Neural crest cell (in vitro differentiated cells): Measurements from ENCODE around the gene MRPL11. TPM values are rescaled to one million over a fixed set of nuclear protein-coding genes. Genes with fewer than 3 reads are reported as not detected.
A peak's percentile ranks its signal among the peaks of the same experiment; 100 is the strongest.

Experiments
- DNase-seq: peaks from one replicate; pipeline ENCODE4 v3.0.0; 2021; ENCODE audit warnings: low read depth, mixed read lengths, low spot score
- H3K27ac Mint-ChIP-seq: one replicate; pipeline ENCODE4 v1.8.0; 2021; ENCODE audit warnings: mild to moderate bottlenecking, mixed read lengths; ENCODE audit not compliant: unreplicated experiment
- H3K27me3 Mint-ChIP-seq: 2 replicates; pipeline ENCODE4 v1.8.0; 2021; ENCODE audit warnings: low read depth, mild to moderate bottlenecking, mixed read lengths
- H3K36me3 Mint-ChIP-seq: 2 replicates; pipeline ENCODE4 v1.8.0; 2021; ENCODE audit warnings: low read depth, mild to moderate bottlenecking, mixed read lengths
- H3K4me1 Mint-ChIP-seq: 2 replicates; pipeline ENCODE4 v1.8.0; 2021; ENCODE audit warnings: mixed read lengths
- H3K4me3 Mint-ChIP-seq: one replicate; pipeline ENCODE4 v1.8.0; 2021; ENCODE audit warnings: mild to moderate bottlenecking, mixed read lengths
- H3K9me3 Mint-ChIP-seq: 2 replicates; pipeline ENCODE4 v1.8.0; 2021; ENCODE audit warnings: mixed read lengths
- long read RNA-seq: library from polyadenylated mRNA; unstranded; transcript quantifications from one replicate; pipeline ENCODE4 v2.0.0, GENCODE V29; 2020
- total RNA-seq: library from RNA; stranded (reverse); gene quantifications from 2 replicates; pipeline ENCODE4 v1.2.1, GENCODE V29; 2021
- TF ChIP-seq, protein P1 (sequence below): fragments of 200-600 bp; sonication (generic); conservative IDR thresholded peaks from 2 replicates; pipeline ENCODE4 v1.5.0; 2021; ENCODE audit warnings: antibody characterized with exemption, mild to moderate bottlenecking

Gene MRPL11
- total RNA-seq: 91.4 and 92.7 TPM in 2 replicates
- long read RNA-seq, transcript MRPL11-201 (5 exons, 1,605 nt): major isoform, 34 of 52 reads
- long read RNA-seq, transcript MRPL11-203 (5 exons, 1,527 nt): minor isoform, 16 of 52 reads
- long read RNA-seq, partial matches to known transcripts: 2 of 52 reads
- long read RNA-seq, other reads (novel, unspliced or antisense): 0 of 52 reads

DNA sequence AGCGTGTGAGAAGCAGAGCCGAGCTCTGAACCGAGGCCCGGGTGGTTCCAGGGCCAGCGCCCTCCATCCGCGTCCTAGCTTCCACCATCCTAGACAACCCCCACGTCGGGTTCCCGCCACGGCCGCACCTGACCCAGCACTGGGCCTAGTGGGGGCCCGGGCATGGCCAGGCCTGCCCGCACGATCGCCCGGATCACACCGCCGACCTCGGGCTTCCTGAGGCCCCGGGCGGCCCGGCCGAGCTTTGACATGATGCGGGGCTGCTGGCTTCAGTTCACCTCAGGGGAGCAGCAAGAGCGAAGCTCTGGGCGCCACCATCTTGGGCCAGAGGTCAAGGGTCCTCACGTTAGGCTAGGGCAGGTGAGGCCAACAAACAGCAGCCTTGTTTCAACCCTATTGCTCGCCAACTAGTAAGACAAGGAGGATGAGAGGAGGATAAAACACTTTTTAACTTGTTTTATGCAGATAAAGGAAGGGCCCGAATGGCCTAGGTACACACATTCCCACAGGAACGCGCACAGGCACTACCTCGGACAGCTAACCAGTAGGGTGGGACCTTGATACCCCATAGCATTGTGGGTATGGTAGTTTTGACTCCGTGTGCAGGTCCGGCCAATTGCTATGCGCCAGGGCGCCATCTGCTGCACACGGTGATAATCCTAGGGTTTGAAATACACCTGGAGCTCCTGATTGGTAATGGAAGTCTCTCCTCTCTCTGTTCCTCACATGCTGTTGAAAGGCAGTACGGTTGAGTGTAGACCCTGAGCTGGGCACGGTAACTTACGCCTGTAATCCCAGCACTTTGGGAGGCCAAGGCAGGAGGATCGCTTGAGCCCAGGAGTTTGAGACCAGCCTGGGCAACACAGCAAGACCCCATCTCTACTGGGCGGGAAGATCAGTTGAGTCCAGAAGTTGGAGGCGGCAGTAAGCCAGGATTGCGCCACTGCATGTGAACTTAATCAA is at the start of gene MRPL11:
Gene MRPL11 (minus strand): TSS at position 345 of the 963 bp plus-strand sequence. CDS start 94 bp downstream, at position 251.
- TF ChIP-seq, protein P1, sequence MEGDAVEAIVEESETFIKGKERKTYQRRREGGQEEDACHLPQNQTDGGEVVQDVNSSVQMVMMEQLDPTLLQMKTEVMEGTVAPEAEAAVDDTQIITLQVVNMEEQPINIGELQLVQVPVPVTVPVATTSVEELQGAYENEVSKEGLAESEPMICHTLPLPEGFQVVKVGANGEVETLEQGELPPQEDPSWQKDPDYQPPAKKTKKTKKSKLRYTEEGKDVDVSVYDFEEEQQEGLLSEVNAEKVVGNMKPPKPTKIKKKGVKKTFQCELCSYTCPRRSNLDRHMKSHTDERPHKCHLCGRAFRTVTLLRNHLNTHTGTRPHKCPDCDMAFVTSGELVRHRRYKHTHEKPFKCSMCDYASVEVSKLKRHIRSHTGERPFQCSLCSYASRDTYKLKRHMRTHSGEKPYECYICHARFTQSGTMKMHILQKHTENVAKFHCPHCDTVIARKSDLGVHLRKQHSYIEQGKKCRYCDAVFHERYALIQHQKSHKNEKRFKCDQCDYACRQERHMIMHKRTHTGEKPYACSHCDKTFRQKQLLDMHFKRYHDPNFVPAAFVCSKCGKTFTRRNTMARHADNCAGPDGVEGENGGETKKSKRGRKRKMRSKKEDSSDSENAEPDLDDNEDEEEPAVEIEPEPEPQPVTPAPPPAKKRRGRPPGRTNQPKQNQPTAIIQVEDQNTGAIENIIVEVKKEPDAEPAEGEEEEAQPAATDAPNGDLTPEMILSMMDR: peak; percentile 65
- peaks cover 3% of the 10 kb centered on the region for H3K9me3 Mint-ChIP-seq
- H3K27me3 Mint-ChIP-seq: peaks cover 21% of the 10 kb centered on the region
- peak within 1 kb of the TSS; percentile 98 for H3K4me3 Mint-ChIP-seq
- peaks cover 18% of the 10 kb centered on the region for H3K4me1 Mint-ChIP-seq
- DNase-seq: peak; percentile 87
- peak within 1 kb of the TSS; percentile 100 for H3K27ac Mint-ChIP-seq
- no peaks in the 10 kb centered on the region for H3K36me3 Mint-ChIP-seq

DNA sequence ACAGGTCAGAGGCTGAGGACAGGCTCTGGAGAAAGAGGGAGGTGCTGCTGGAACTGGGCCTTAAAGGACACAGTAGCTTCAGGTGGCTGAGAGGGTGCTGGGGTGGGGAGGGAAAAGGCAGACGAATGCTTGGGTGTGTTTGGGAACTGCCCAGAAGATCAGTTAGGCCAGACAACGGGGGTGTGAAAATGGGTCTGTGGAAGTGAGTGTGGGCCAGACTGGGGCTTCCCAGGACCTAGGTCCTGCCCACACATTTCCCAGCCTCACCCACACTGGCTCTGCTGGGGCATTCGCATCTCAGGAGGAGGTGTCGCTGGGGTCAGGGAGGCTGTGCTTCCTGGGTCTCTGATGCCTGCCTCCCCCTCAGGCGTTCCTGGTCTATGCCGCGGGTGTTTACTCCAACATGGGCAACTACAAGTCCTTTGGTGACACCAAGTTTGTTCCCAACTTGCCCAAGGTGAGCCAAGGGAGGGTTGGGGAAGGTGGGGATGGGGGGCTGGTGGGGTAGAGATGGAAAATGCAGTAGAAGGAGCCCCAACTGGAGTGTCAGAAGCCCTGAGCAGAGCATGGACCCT is 46.2 kb upstream of the MRPL11 start:
- TF ChIP-seq, protein P1: no peak
- H3K27ac Mint-ChIP-seq: no peak overlapping the region
- DNase-seq: no peak
- peaks cover 11% of the 10 kb centered on the region for H3K4me1 Mint-ChIP-seq
- H3K27me3 Mint-ChIP-seq: no peaks in the 10 kb centered on the region
- peaks cover 3% of the 10 kb centered on the region for H3K36me3 Mint-ChIP-seq
- H3K9me3 Mint-ChIP-seq: no peaks in the 10 kb centered on the region
- H3K4me3 Mint-ChIP-seq: no peak overlapping the region

DNA sequence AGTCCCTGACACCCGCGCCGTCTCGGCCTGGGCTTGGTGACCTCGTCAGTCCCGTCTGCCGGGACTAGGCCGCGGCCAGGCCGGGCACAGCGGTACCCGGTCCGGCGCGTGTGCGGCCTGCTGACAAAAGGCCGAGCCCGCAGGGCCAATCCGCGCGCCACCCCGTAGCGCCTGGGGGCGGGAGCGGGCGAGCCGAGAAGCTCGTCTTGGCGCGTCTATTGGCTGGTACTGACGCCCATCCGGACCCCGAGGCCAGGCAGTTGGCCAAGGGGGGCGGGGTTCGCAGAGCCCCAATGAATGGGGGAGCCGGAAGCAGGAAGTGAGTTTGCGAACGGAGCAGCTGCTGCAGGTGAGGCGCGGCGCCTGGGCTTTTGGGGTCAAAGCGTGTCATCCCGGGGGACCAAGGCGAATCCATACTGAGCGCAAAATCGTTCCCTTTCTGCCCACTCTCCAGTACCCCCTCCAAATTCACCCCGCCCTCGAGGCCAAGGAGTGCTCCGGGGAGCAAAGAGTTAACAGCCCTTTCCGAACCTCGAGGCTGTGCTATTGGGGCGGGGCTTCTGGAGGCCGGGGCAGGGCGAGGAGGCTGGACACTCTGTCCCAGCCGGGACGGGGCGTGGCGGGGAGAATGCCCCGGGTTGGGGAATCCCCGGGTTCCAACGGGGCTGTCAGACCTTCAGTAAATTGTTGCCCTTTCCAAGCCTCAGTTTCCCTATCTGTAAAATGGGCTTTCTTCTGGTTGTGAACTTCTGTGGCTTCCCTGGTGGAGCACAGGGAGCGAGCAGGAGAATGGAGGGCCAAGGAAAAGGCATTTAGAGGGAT is 41.7 kb upstream of the MRPL11 start, which contains the start of gene DPP3:
Gene DPP3 (plus strand): TSS at position 318 of the 822 bp plus-strand sequence. CDS start 1,767 bp downstream, outside the sequence.
- peaks cover 29% of the 10 kb centered on the region for H3K4me1 Mint-ChIP-seq
- peak within 1 kb of the TSS; percentile 92 for H3K27ac Mint-ChIP-seq
- DNase-seq: peak; percentile 94
- no peaks in the 10 kb centered on the region for H3K27me3 Mint-ChIP-seq
- H3K9me3 Mint-ChIP-seq: no peaks in the 10 kb centered on the region
- no peaks in the 10 kb centered on the region for H3K36me3 Mint-ChIP-seq
- TF ChIP-seq, protein P1: no peak
- peak within 1 kb of the TSS; percentile 96 for H3K4me3 Mint-ChIP-seq

DNA sequence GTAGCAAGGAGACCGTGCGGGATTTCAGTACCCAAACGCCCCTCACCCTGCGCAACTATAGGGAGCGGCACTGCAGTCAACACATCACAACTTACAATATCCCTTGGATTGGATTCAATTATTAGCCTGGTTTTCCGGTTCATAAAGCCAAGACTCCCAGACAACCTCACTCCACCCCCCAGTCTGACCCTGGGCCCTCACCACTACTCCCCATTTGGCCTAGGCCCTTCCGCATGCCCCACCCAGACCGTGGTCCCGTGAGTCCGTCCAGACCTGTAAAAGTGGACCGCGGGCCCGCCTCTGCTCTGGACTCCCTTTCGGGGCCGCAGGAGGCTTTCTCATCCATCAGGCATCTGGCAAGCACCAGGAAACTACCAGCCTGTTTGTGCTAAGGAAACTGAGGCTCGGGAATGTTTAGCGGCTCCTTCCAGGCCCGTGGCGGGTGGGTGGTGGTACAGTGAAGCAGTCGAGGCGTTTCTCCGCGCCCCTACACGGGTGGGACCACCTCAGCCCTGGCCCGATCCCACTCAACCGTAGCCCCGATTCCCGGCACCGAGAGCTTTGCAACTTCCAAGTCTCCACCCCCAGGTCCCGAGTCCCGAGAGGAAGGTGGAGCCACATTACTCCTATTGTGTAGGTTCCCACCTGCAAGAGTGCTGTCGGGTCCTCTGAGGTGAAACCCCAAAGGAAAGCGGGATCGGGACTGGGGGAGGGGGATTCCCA is 40.9 kb upstream of the MRPL11 start:
- H3K36me3 Mint-ChIP-seq: no peaks in the 10 kb centered on the region

More for the DNA sequence above, 40.9 kb upstream of the MRPL11 start:
- TF ChIP-seq, protein P1: no peak
- H3K27me3 Mint-ChIP-seq: no peaks in the 10 kb centered on the region
- H3K9me3 Mint-ChIP-seq: no peaks in the 10 kb centered on the region
- peak overlapping the region; percentile 89 for H3K27ac Mint-ChIP-seq
- no peak for DNase-seq
- peak overlapping the region; percentile 96 for H3K4me3 Mint-ChIP-seq
- peaks cover 29% of the 10 kb centered on the region for H3K4me1 Mint-ChIP-seq
